Type B pancreatic cell (in vitro differentiated cells): ENCODE data around the gene AMHR2. TPM values are rescaled to one million over a fixed set of nuclear protein-coding genes. Genes with fewer than 3 reads are reported as not detected.
"Not testable (repeated sequence)": the region's sequence is repeated elsewhere in the genome, so short reads cannot be mapped to it uniquely, and the experiment has no call there.

Experiments
- DNase-seq: peaks from one replicate; pipeline ENCODE4 v3.0.0; 2021; ENCODE audit warnings: mixed read lengths; ENCODE audit not compliant: unreplicated experiment; ENCODE audit errors: extremely low spot score
- H3K27ac Mint-ChIP-seq: 2 replicates; pipeline ENCODE4 v1.8.0; 2021; ENCODE audit warnings: mild to moderate bottlenecking, mixed read lengths
- H3K27me3 Mint-ChIP-seq: 2 replicates; pipeline ENCODE4 v1.8.0; 2021; ENCODE audit warnings: mixed read lengths
- H3K36me3 Mint-ChIP-seq: 2 replicates; pipeline ENCODE4 v1.8.0; 2021; ENCODE audit warnings: mixed read lengths
- H3K4me1 Mint-ChIP-seq: one replicate; pipeline ENCODE4 v1.8.0; 2021; ENCODE audit warnings: mixed read lengths; ENCODE audit not compliant: unreplicated experiment
- H3K4me3 Mint-ChIP-seq: 2 replicates; pipeline ENCODE4 v1.8.0; 2021; ENCODE audit warnings: mild to moderate bottlenecking, mixed read lengths
- H3K9me3 Mint-ChIP-seq: 2 replicates; pipeline ENCODE4 v1.8.0; 2021; ENCODE audit warnings: mixed read lengths
- CTCF ChIP-seq: fragments of 200-600 bp; sonication (generic); conservative IDR thresholded peaks from 2 replicates; pipeline ENCODE4 v1.5.0; 2021; ENCODE audit warnings: antibody characterized with exemption, mild to moderate bottlenecking
- total RNA-seq: library from RNA; stranded (reverse); gene quantifications from 2 replicates; pipeline ENCODE4 v1.2.1, GENCODE V29; 2021; ENCODE audit warnings: low replicate concordance

The AMHR2 gene
- total RNA-seq, 1 donor from 2014 or later = 1.6 TPM

GRCh38 chr12:53441040-53441833 is 17.6 kb downstream of the AMHR2 start, which contains the start of gene PRR13:
TSS of gene PRR13 (plus strand) at chr12:53441734. CDS start at chr12:53442715, 981 bp downstream.
- H3K27me3 Mint-ChIP-seq = no peaks in the 10 kb centered on the region
- H3K27ac Mint-ChIP-seq = peak within 1 kb of the TSS; percentile 96
- TF ChIP-seq CTCF = no peak
- peak; percentile 96 for DNase-seq
- no peaks in the 10 kb centered on the region for H3K9me3 Mint-ChIP-seq
- H3K4me3 Mint-ChIP-seq = peak within 1 kb of the TSS; percentile 96
- H3K36me3 Mint-ChIP-seq = peaks cover 4% of the 10 kb centered on the region
- H3K4me1 Mint-ChIP-seq = peaks cover 25% of the 10 kb centered on the region

GRCh38 chr12:53443955-53444354 is 20.3 kb downstream of the AMHR2 start:
- no peak for DNase-seq
- H3K27me3 Mint-ChIP-seq = no peaks in the 10 kb centered on the region
- peaks cover 8% of the 10 kb centered on the region for H3K36me3 Mint-ChIP-seq
- TF ChIP-seq CTCF = no peak
- H3K4me1 Mint-ChIP-seq = peaks cover 25% of the 10 kb centered on the region
- peak overlapping the region; percentile 63 for H3K4me3 Mint-ChIP-seq
- H3K27ac Mint-ChIP-seq = peak overlapping the region; percentile 84
- no peaks in the 10 kb centered on the region for H3K9me3 Mint-ChIP-seq

- H3K36me3 Mint-ChIP-seq, H3K27me3 Mint-ChIP-seq, DNase-seq, H3K9me3 Mint-ChIP-seq: not testable (repeated sequence)
- Mint-ChIP-seq H3K4me1 (peaks cover 25% of the 10 kb centered on the region), H3K4me3 (peak overlapping the region; percentile 20), H3K27ac (peak overlapping the region; percentile 84)
These were observed 21.1 kb downstream of the AMHR2 start for GRCh38 chr12:53444593-53445325.

GRCh38 chr12:53450936-53451335 is 27.3 kb downstream of the AMHR2 start:
- H3K27ac Mint-ChIP-seq = no peak overlapping the region
- H3K4me1 Mint-ChIP-seq = peaks cover 20% of the 10 kb centered on the region
- DNase-seq = no peak
- H3K9me3 Mint-ChIP-seq = no peaks in the 10 kb centered on the region
- TF ChIP-seq CTCF = no peak
- peaks cover 28% of the 10 kb centered on the region for H3K36me3 Mint-ChIP-seq
- no peak overlapping the region for H3K4me3 Mint-ChIP-seq
- no peaks in the 10 kb centered on the region for H3K27me3 Mint-ChIP-seq

- H3K36me3 Mint-ChIP-seq = peaks cover 33% of the 10 kb centered on the region
- peak within 1 kb of the TSS; percentile 99 for H3K27ac Mint-ChIP-seq
- no peaks in the 10 kb centered on the region for H3K27me3 Mint-ChIP-seq
- no peaks in the 10 kb centered on the region for H3K9me3 Mint-ChIP-seq
- H3K4me3 Mint-ChIP-seq = peak within 1 kb of the TSS; percentile 98
- DNase-seq = peak; percentile 99
- peaks cover 23% of the 10 kb centered on the region for H3K4me1 Mint-ChIP-seq
- peak; percentile 88 for TF ChIP-seq CTCF
These were observed 28.1 kb downstream of the AMHR2 start, which contains the start of gene PCBP2 for GRCh38 chr12:53451661-53452158. TSS of gene PCBP2 (plus strand) at chr12:53452102. CDS start at chr12:53454801, 2,699 bp downstream.
